GM10266 (cell line): ENCODE results near the gene PFKM.

ENCODE experiments used
- DNase-seq: peaks from one replicate; pipeline ENCODE4 v3.0.0; 2012; ENCODE audit errors: extremely low spot score
- CTCF ChIP-seq: IDR thresholded peaks from 2 replicates; pipeline ENCODE4 v1.5.1; 2012; ENCODE audit warnings: mild to moderate bottlenecking, low read depth; ENCODE audit not compliant: control insufficient read depth, insufficient read depth; ENCODE audit errors: missing control alignments

Gene PFKM

GRCh38 chr12:48165089-48165981 lies 46.2 kb downstream of the PFKM start:
- peak; percentile 65 for DNase-seq
- peak; percentile 85 for TF ChIP-seq CTCF

GRCh38 chr12:48169011-48169410 lies 49.8 kb downstream of the PFKM start:
- no peak for DNase-seq
- no peak for TF ChIP-seq CTCF

GRCh38 chr12:48175613-48176416 lies 56.7 kb downstream of the PFKM start:
- TF ChIP-seq CTCF = no peak
- DNase-seq = no peak

- no peak for TF ChIP-seq CTCF
- DNase-seq = no peak
Observed at GRCh38 chr12:48176417-48176751, 57.2 kb downstream of the PFKM start.

- DNase-seq = no peak
- no peak for TF ChIP-seq CTCF
Observed at GRCh38 chr12:48177982-48178381, 58.8 kb downstream of the PFKM start.

GRCh38 chr12:48179466-48179865 lies 60.3 kb downstream of the PFKM start:
- no peak for DNase-seq
- TF ChIP-seq CTCF = no peak

GRCh38 chr12:48180424-48180823 lies 61.3 kb downstream of the PFKM start:
- no peak for TF ChIP-seq CTCF
- DNase-seq = no peak
